ENCODE data around the gene IQCK. TPM values are rescaled to one million over a fixed set of nuclear protein-coding genes. Genes with fewer than 3 reads are reported as not detected.

The IQCK gene
- polyA plus RNA-seq, 1 experiment, result 4.5 TPM

DNA sequence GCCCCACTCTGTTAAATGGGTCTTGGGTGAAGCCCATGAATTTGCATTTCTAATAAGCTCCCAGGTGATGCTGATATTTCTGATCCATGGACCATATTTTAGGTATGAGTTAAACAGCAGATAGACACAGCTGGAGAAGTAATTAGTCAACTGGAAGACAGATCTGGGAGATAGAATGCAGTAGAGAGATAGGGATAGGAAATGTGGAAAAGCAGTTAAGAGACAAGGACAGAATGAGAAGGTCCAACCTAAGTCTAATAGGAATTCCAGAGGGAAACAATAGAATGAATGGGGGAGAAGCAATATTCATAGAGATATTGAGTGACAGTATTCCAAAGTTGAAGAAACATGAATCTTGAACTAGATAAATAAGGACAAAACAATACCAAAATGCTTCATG lies 94.9 kb downstream of the IQCK start:
- Histone ChIP-seq H3K4me3 (ENCODE audit: low read depth, low read length) (no peak overlapping the region), H3K27me3 (ENCODE audit: control insufficient read depth, insufficient read depth, low read length) (no peaks in the 10 kb centered on the region), H3K36me3 (ENCODE audit: control insufficient read depth, insufficient read depth, low read length) (no peaks in the 10 kb centered on the region)
- no peak for DNase-seq (ENCODE audit: low read depth)
- TF ChIP-seq, protein P1, sequence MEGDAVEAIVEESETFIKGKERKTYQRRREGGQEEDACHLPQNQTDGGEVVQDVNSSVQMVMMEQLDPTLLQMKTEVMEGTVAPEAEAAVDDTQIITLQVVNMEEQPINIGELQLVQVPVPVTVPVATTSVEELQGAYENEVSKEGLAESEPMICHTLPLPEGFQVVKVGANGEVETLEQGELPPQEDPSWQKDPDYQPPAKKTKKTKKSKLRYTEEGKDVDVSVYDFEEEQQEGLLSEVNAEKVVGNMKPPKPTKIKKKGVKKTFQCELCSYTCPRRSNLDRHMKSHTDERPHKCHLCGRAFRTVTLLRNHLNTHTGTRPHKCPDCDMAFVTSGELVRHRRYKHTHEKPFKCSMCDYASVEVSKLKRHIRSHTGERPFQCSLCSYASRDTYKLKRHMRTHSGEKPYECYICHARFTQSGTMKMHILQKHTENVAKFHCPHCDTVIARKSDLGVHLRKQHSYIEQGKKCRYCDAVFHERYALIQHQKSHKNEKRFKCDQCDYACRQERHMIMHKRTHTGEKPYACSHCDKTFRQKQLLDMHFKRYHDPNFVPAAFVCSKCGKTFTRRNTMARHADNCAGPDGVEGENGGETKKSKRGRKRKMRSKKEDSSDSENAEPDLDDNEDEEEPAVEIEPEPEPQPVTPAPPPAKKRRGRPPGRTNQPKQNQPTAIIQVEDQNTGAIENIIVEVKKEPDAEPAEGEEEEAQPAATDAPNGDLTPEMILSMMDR (IDR thresholded peaks at IDR 0.05; ENCODE audit: insufficient read depth, low read depth, low read length), result no peak
- CTCF ChIA-PET, result no interaction called here
- POLR2A ChIA-PET, result no interaction called here

DNA sequence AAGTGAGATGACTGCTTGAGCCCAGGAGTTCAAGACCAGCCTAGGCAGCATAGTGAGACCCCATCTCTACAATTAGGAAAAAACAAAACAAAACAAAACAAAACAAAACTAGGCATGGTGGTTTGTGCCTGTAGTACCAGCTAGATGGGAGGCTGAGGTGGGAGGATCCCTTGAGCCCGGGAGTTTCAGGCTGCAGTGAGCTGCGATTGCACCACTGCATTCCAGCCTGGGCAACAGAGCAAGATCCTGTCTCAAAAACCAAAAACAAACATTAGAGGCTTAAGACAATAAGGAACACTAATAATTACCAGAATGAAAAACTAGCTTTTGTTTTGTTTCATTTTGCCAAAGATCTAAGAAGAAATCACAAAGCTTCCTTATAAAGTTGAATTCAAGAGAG lies 97.3 kb downstream of the IQCK start:
- no peak for DNase-seq (ENCODE audit: low read depth)
- no peaks in the 10 kb centered on the region for H3K27me3 ChIP-seq (ENCODE audit: control insufficient read depth, insufficient read depth, low read length)
- TF ChIP-seq, protein P1 (IDR thresholded peaks at IDR 0.05; ENCODE audit: insufficient read depth, low read depth, low read length), result no peak
- CTCF ChIA-PET, result no interaction called here
- POLR2A ChIA-PET, result no interaction called here
- H3K4me3 ChIP-seq (ENCODE audit: low read depth, low read length), result no peak overlapping the region
- no peaks in the 10 kb centered on the region for H3K36me3 ChIP-seq (ENCODE audit: control insufficient read depth, insufficient read depth, low read length)

- Histone ChIP-seq H3K4me3 (ENCODE audit: low read depth, low read length) (no peak overlapping the region), H3K36me3 (ENCODE audit: control insufficient read depth, insufficient read depth, low read length) (no peaks in the 10 kb centered on the region), H3K27me3 (ENCODE audit: control insufficient read depth, insufficient read depth, low read length) (no peaks in the 10 kb centered on the region)
- TF ChIP-seq, protein P1 (IDR thresholded peaks at IDR 0.05; ENCODE audit: insufficient read depth, low read depth, low read length), result no peak
- CTCF ChIA-PET, result interaction anchor here (1.4 kb wide), 1 partner anchor 216 kb away, joined by 3 read pairs; no protein-coding TSS in a partner anchor
- DNase-seq (ENCODE audit: low read depth), result no peak
- POLR2A ChIA-PET, result no interaction called here
These were observed 99.1 kb downstream of the IQCK start for GRCh38 chr16:19817122-19817521.

DNA sequence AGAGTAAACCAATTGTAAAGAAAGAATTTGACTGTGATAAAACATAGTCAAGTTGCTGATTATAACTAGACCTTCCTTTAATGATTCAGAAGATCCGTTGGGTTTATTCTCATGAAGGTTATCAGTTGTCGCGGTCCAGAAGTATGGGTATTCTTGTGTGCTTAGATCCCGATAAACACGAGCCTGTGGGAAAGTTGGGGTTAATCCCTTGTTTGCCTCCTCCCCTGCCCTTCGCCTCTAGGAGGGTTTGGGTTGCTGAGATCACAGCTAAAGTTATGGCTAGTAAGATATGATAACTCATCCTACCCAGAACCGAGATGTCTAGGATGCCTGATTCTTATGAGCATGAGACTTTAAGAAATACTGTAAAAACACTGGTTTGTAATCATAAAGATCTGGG lies 99.8 kb downstream of the IQCK start:
- TF ChIP-seq, protein P1 (IDR thresholded peaks at IDR 0.05; ENCODE audit: insufficient read depth, low read depth, low read length), result no peak
- ChIA-PET CTCF (interaction anchor here (1.4 kb wide), 1 partner anchor 216 kb away, joined by 3 read pairs; no protein-coding TSS in a partner anchor), POLR2A (no interaction called here)
- no peak overlapping the region for H3K4me3 ChIP-seq (ENCODE audit: low read depth, low read length)
- DNase-seq (ENCODE audit: low read depth), result no peak
- no peaks in the 10 kb centered on the region for H3K27me3 ChIP-seq (ENCODE audit: control insufficient read depth, insufficient read depth, low read length)
- no peaks in the 10 kb centered on the region for H3K36me3 ChIP-seq (ENCODE audit: control insufficient read depth, insufficient read depth, low read length)

GRCh38 chr16:19822533-19822932 lies 104.5 kb downstream of the IQCK start:
- no peak for DNase-seq (ENCODE audit: low read depth)

More at GRCh38 chr16:19822533-19822932, 104.5 kb downstream of the IQCK start:
- H3K27me3 ChIP-seq (ENCODE audit: control insufficient read depth, insufficient read depth, low read length), result no peaks in the 10 kb centered on the region
- no peak overlapping the region for H3K4me3 ChIP-seq (ENCODE audit: low read depth, low read length)
- TF ChIP-seq, protein P1 (IDR thresholded peaks at IDR 0.05; ENCODE audit: insufficient read depth, low read depth, low read length), result no peak
- ChIA-PET POLR2A (no interaction called here), CTCF (interaction anchor here (0.7 kb wide), 1 partner anchor 18 kb away, joined by 3 read pairs; no protein-coding TSS in a partner anchor)
- no peaks in the 10 kb centered on the region for H3K36me3 ChIP-seq (ENCODE audit: control insufficient read depth, insufficient read depth, low read length)

All from BJ (cell line).